Fibroblast of lung (primary cell): ENCODE results near the gene RANBP10. TPM values are rescaled to one million over a fixed set of nuclear protein-coding genes. Genes with fewer than 3 reads are reported as not detected.

Source experiments
- DNase-seq, 2 donors: peaks; one replicate each; pipeline versions ENCODE4 v3.0.0 to v3.0.0-alpha.2; 2010; ENCODE audit warnings: low read depth in 2 of 2
- H2AFZ ChIP-seq: 2 replicates; pipeline ENCODE4 v1.5.1; 2012; ENCODE audit warnings: low read length, control low read depth, inconsistent platforms
- H3K27ac ChIP-seq: 2 replicates; pipeline ENCODE4 v1.5.1; 2011; ENCODE audit warnings: low read length, control low read depth; ENCODE audit not compliant: insufficient read depth
- H3K27me3 ChIP-seq: 2 replicates; pipeline ENCODE4 v1.5.1; 2011; ENCODE audit warnings: mild to moderate bottlenecking, low read length; ENCODE audit not compliant: control insufficient read depth, insufficient read depth
- H3K36me3 ChIP-seq: 2 replicates; pipeline ENCODE4 v1.5.1; 2011; ENCODE audit warnings: low read length; ENCODE audit not compliant: control insufficient read depth, insufficient read depth
- H3K4me1 ChIP-seq: 2 replicates; pipeline ENCODE4 v1.5.1; 2011; ENCODE audit warnings: low read length; ENCODE audit not compliant: control insufficient read depth, insufficient read depth; ENCODE audit errors: extremely low read depth
- H3K4me2 ChIP-seq: 2 replicates; pipeline ENCODE4 v1.5.1; 2011; ENCODE audit warnings: low read length, control low read depth; ENCODE audit not compliant: insufficient read depth; ENCODE audit errors: extremely low read depth
- H3K4me3 ChIP-seq, 4 experiments: fragments of 200-600 bp in 1 of 4; sonication (generic) in 1 of 4; replicated peaks in 1 of 4; 2 replicates each; pipeline ENCODE4 v1.5.1; 2011 to 2016; ENCODE audit warnings: low read length in 4 of 4, low read depth in 3 of 4, mild to moderate bottlenecking in 3 of 4, control low read depth in 2 of 4, inconsistent platforms in 1 of 4, mixed read lengths in 1 of 4; ENCODE audit not compliant: insufficient read depth in 1 of 4; ENCODE audit errors: control extremely low read depth in 1 of 4
- H3K79me2 ChIP-seq: 2 replicates; pipeline ENCODE4 v1.5.1; 2012; ENCODE audit warnings: mild to moderate bottlenecking, low read length, inconsistent platforms; ENCODE audit not compliant: control insufficient read depth, insufficient read depth
- H3K9ac ChIP-seq: 2 replicates; pipeline ENCODE4 v1.5.1; 2011; ENCODE audit warnings: mild to moderate bottlenecking, low read length, control low read depth; ENCODE audit not compliant: insufficient read depth
- H3K9me3 ChIP-seq: 2 replicates; pipeline ENCODE4 v1.5.1; 2012; ENCODE audit warnings: low read depth, low read length; ENCODE audit not compliant: control insufficient read depth, insufficient read depth
- H4K20me1 ChIP-seq: 2 replicates; pipeline ENCODE4 v1.5.1; 2011; ENCODE audit warnings: low read length; ENCODE audit not compliant: control insufficient read depth, insufficient read depth; ENCODE audit errors: extremely low read depth
- EZH2 ChIP-seq: IDR thresholded peaks from 2 replicates; pipeline ENCODE4 v1.5.1; 2012; ENCODE audit warnings: low read length, control low read depth, mild to moderate bottlenecking; ENCODE audit errors: missing control alignments
- polyA plus RNA-seq, 2 donors: library from polyadenylated mRNA; depleted of rRNA in 1 of 2; stranded (reverse) in 1 of 2; unstranded in 1 of 2; fragments of >200 nt; gene quantifications; 2 replicates each; pipeline ENCODE4 v1.2.1, GENCODE V29; 2011 to 2012; ENCODE audit warnings: missing spikeins in 1 of 2
- total RNA-seq: library from RNA; depleted of rRNA; stranded (reverse); fragments of >200 nt; gene quantifications from 2 replicates; pipeline ENCODE4 v1.2.1, GENCODE V29; 2014
- TF ChIP-seq, protein P1 (sequence below), 2 donors: IDR thresholded peaks in 1 of 2; conservative IDR thresholded peaks in 1 of 2; 1 replicate in 1 of 2; 2 replicates in 1 of 2; pipeline ENCODE4 v1.5.1; 2011 to 2012; ENCODE audit warnings: low read length in 2 of 2, control low read depth in 1 of 2, inconsistent platforms in 1 of 2, low read depth in 1 of 2, mild to moderate bottlenecking in 1 of 2

RANBP10 gene
- total and polyA plus RNA-seq, 2 donors (not counting 1 experiment from before 2014, with no cell fraction given): 4.6 to 7.1 TPM

- Histone ChIP-seq H3K4me1 (no peaks in the 10 kb centered on the region), H3K27ac (no peak overlapping the region), H3K79me2 (peaks cover 22% of the 10 kb centered on the region), H3K4me2 (no peak overlapping the region), H2AFZ (no peak overlapping the region), H4K20me1 (no peaks in the 10 kb centered on the region), H3K4me3 (no peak overlapping the region), H3K9me3 (no peaks in the 10 kb centered on the region), H3K9ac (no peak overlapping the region), H3K36me3 (no peaks in the 10 kb centered on the region), H3K27me3 (no peaks in the 10 kb centered on the region)
- TF ChIP-seq, protein P1, sequence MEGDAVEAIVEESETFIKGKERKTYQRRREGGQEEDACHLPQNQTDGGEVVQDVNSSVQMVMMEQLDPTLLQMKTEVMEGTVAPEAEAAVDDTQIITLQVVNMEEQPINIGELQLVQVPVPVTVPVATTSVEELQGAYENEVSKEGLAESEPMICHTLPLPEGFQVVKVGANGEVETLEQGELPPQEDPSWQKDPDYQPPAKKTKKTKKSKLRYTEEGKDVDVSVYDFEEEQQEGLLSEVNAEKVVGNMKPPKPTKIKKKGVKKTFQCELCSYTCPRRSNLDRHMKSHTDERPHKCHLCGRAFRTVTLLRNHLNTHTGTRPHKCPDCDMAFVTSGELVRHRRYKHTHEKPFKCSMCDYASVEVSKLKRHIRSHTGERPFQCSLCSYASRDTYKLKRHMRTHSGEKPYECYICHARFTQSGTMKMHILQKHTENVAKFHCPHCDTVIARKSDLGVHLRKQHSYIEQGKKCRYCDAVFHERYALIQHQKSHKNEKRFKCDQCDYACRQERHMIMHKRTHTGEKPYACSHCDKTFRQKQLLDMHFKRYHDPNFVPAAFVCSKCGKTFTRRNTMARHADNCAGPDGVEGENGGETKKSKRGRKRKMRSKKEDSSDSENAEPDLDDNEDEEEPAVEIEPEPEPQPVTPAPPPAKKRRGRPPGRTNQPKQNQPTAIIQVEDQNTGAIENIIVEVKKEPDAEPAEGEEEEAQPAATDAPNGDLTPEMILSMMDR (conservative IDR thresholded peaks at IDR 0.05 in 1 of 2, IDR thresholded peaks at IDR 0.05 in 1 of 2; ENCODE audit: low read depth in 1 of 2, low read length in 2 of 2): no peak
- no peak for TF ChIP-seq EZH2
- no peak for DNase-seq
Measured at GRCh38 chr16:67714522-67714921, 91.8 kb downstream of the RANBP10 start.

DNA sequence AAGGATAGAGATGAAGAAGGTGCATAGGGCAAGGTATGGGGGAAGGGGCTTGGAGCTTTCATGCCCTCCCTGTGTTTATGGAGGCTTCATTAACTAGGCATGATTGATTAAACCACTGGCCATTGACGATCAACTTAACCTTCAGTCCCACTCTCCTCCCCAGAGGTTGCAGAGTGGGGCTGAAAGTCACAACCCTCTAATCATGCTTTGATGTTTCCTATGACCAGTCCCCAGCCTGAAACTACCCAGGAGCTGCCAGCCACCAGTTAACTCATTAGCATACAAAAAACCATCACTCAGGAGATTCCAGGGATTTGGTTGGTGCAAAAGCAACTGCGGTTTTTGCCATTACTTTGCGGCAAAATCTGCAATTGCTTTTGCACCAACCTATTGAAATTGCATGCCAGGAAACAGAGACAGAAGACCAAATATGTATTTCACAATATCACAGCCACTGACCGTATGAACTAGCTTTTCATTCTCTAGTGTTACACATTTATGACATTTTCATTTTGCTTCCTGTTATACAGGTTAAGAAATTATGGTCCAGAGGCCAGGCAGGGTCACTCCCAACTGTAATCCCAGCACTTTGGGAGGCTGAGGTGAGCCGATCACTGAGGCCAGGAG, 92.6 kb downstream of the RANBP10 start:
- TF ChIP-seq, protein P1 (conservative IDR thresholded peaks at IDR 0.05 in 1 of 2, IDR thresholded peaks at IDR 0.05 in 1 of 2; ENCODE audit: low read depth in 1 of 2, low read length in 2 of 2): no peak
- TF ChIP-seq EZH2: no peak
- H3K4me2 ChIP-seq: no peak overlapping the region
- no peaks in the 10 kb centered on the region for H3K36me3 ChIP-seq
- no peaks in the 10 kb centered on the region for H3K4me1 ChIP-seq
- no peak for DNase-seq
- no peak overlapping the region for H3K4me3 ChIP-seq
- no peak overlapping the region for H2AFZ ChIP-seq
- peaks cover 21% of the 10 kb centered on the region for H3K79me2 ChIP-seq
- no peak overlapping the region for H3K9ac ChIP-seq
- H4K20me1 ChIP-seq: no peaks in the 10 kb centered on the region
- no peaks in the 10 kb centered on the region for H3K9me3 ChIP-seq
- no peak overlapping the region for H3K27ac ChIP-seq
- H3K27me3 ChIP-seq: no peaks in the 10 kb centered on the region

GRCh38 chr16:67710607-67711006, 95.8 kb downstream of the RANBP10 start:
- H3K9ac ChIP-seq: no peak overlapping the region
- H3K9me3 ChIP-seq: no peaks in the 10 kb centered on the region
- no peak for TF ChIP-seq EZH2
- TF ChIP-seq, protein P1 (conservative IDR thresholded peaks at IDR 0.05 in 1 of 2, IDR thresholded peaks at IDR 0.05 in 1 of 2; ENCODE audit: low read depth in 1 of 2, low read length in 2 of 2): no peak
- peaks cover 5% of the 10 kb centered on the region for H3K79me2 ChIP-seq
- no peaks in the 10 kb centered on the region for H4K20me1 ChIP-seq
- H2AFZ ChIP-seq: no peak overlapping the region
- H3K4me1 ChIP-seq: no peaks in the 10 kb centered on the region
- no peak overlapping the region for H3K4me2 ChIP-seq
- H3K27ac ChIP-seq: no peak overlapping the region
- H3K36me3 ChIP-seq: no peaks in the 10 kb centered on the region
- no peaks in the 10 kb centered on the region for H3K27me3 ChIP-seq
- H3K4me3 ChIP-seq: no peak overlapping the region
- no peak for DNase-seq
